ENCODE measurements around the gene SEC16A. TPM values are rescaled to one million over a fixed set of nuclear protein-coding genes. Genes with fewer than 3 reads are reported as not detected.

The SEC16A gene
- total and polyA plus RNA-seq, 2 experiments from 2014 or later, result 42.0 to 42.7 TPM

DNA sequence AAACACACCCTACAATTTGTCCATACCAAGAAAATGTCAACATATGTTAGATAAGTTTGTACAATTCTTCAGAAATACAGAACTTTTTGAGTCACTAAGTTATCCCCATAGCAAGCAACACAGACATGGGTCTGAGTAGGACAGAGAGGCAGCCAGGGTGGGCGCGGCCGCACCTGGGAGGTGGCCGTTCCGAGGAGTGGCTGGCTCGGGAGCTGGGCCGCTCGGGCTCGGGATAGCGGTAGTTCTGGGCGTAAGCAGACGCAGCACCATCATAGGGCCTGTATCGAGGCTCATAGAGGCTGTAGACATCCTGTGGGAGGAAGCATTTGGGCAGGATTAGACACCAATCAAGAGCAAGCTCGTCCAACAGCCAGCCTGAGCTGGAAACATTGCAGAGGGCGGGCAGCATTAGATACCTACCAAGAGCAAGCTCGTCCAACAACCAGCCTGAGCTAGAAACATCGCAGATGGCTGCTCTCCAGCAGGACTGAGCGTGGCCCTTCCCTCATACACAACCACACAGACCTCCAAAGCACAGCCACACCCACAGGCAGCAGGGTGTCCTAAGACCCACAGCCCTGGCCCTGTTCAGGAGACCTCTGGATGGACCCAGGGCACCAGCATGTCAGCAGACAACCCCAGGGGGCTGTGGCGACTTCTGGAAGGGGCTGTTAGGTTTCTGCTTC, 10.9 kb downstream of the SEC16A start:
- no peak overlapping the region for H3K4me2 ChIP-seq
- H3K36me3 ChIP-seq (replicated peaks; ENCODE audit: insufficient read depth, low read depth), result no peaks in the 10 kb centered on the region
- H3K79me2 ChIP-seq, result peaks cover 74% of the 10 kb centered on the region
- no peaks in the 10 kb centered on the region for H3K9me3 ChIP-seq (ENCODE audit: low read depth)
- H2AFZ ChIP-seq, result no peak overlapping the region
- no peak overlapping the region for H3K27ac ChIP-seq
- WGBS (ENCODE audit: low lambda C conversion rate, missing lambda C conversion rate), result 97% methylated on average over 19 of the region's 19 CpGs
- no peaks in the 10 kb centered on the region for H3K27me3 ChIP-seq
- H4K20me1 ChIP-seq (ENCODE audit: insufficient read depth, poor library complexity, severe bottlenecking), result peaks cover 61% of the 10 kb centered on the region
- no peaks in the 10 kb centered on the region for H3K9me2 ChIP-seq (replicated peaks; ENCODE audit: insufficient read depth)
- no peaks in the 10 kb centered on the region for H3K4me1 ChIP-seq (ENCODE audit: insufficient read depth)
- TF ChIP-seq, protein P1, sequence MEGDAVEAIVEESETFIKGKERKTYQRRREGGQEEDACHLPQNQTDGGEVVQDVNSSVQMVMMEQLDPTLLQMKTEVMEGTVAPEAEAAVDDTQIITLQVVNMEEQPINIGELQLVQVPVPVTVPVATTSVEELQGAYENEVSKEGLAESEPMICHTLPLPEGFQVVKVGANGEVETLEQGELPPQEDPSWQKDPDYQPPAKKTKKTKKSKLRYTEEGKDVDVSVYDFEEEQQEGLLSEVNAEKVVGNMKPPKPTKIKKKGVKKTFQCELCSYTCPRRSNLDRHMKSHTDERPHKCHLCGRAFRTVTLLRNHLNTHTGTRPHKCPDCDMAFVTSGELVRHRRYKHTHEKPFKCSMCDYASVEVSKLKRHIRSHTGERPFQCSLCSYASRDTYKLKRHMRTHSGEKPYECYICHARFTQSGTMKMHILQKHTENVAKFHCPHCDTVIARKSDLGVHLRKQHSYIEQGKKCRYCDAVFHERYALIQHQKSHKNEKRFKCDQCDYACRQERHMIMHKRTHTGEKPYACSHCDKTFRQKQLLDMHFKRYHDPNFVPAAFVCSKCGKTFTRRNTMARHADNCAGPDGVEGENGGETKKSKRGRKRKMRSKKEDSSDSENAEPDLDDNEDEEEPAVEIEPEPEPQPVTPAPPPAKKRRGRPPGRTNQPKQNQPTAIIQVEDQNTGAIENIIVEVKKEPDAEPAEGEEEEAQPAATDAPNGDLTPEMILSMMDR (IDR thresholded peaks at IDR 0.05; ENCODE audit: poor library complexity), result no peak
- TF ChIP-seq EZH2phosphoT487 (IDR thresholded peaks at IDR 0.05; ENCODE audit: low read depth, severe bottlenecking, unreplicated experiment), result no peak
- no peak for TF ChIP-seq EZH2 (IDR thresholded peaks at IDR 0.05; ENCODE audit: borderline replicate concordance)
- no peak for DNase-seq (ENCODE audit: low spot score)
- H3K4me3 ChIP-seq, result no peak overlapping the region

DNA sequence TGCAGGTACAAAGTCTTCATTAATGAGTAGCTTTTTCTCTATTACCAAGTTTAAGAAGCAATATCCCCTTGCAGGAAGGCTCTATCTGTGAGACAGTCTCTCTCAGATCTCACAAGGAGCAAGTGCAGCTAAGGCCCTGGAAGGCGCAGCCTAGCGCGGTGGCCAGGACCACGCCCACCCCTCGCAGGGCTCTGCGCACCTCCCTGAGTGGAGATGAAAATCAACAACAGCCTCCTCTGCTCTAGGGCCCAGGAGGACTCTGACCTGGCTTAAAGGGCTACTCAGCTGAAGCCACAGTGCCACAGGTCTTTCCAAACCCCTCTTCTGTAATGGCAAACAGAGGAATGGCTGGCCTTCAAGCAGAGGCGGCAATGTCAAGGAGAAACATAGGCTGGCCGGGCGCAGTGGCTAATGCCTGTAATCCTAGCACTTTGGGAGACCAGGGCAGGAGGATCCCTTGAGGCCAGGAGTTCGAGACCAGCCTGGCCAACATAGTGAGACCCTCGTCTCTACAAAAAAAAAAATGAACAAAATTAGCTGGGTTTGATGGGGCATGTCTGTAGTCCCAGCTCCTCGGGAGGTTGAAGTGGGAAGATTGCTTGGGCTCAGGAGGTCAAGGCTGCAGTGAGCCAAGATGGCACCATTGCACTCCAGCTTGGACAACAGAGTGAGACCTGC, 11.9 kb downstream of the SEC16A start:
- Histone ChIP-seq H3K36me3 (replicated peaks; ENCODE audit: insufficient read depth, low read depth) (no peaks in the 10 kb centered on the region), H3K27me3 (no peaks in the 10 kb centered on the region), H3K4me2 (no peak overlapping the region), H3K4me3 (no peak overlapping the region), H3K27ac (no peak overlapping the region), H3K79me2 (peaks cover 68% of the 10 kb centered on the region), H3K4me1 (ENCODE audit: insufficient read depth) (no peaks in the 10 kb centered on the region), H3K9me3 (ENCODE audit: low read depth) (no peaks in the 10 kb centered on the region), H3K9me2 (replicated peaks; ENCODE audit: insufficient read depth) (no peaks in the 10 kb centered on the region), H2AFZ (no peak overlapping the region), H4K20me1 (ENCODE audit: insufficient read depth, poor library complexity, severe bottlenecking) (peaks cover 61% of the 10 kb centered on the region)
- WGBS (ENCODE audit: low lambda C conversion rate, missing lambda C conversion rate), result 96% methylated on average over 12 of the region's 12 CpGs
- DNase-seq (ENCODE audit: low spot score), result no peak
- TF ChIP-seq, protein P1 (IDR thresholded peaks at IDR 0.05; ENCODE audit: poor library complexity), result no peak
- TF ChIP-seq EZH2 (IDR thresholded peaks at IDR 0.05; ENCODE audit: borderline replicate concordance) (no peak), EZH2phosphoT487 (IDR thresholded peaks at IDR 0.05; ENCODE audit: low read depth, severe bottlenecking, unreplicated experiment) (no peak)

DNA sequence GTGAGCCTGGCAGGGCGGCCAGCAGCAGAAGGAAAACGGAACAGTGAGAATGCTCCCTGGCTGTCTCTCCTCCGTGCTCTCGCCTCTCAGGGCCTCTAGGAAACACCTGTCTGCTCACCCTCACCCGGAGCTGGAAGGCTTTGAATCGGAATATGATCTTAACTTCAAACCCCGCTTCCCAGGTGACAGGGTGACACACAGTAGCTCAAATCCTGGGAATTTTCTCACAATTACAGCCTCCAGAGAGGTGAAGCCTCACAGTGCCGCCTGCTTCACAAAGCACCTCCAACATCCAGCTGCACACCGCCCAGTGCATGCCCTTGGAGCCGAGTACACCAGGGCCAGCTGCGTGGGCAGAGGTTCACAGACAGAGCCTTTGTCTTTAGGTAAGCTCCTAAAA, 12.5 kb downstream of the SEC16A start:
- Histone ChIP-seq H3K9me3 (ENCODE audit: low read depth) (no peaks in the 10 kb centered on the region), H3K79me2 (peaks cover 63% of the 10 kb centered on the region), H3K36me3 (replicated peaks; ENCODE audit: insufficient read depth, low read depth) (no peaks in the 10 kb centered on the region), H3K9me2 (replicated peaks; ENCODE audit: insufficient read depth) (no peaks in the 10 kb centered on the region), H4K20me1 (ENCODE audit: insufficient read depth, poor library complexity, severe bottlenecking) (peaks cover 61% of the 10 kb centered on the region), H3K4me1 (ENCODE audit: insufficient read depth) (no peaks in the 10 kb centered on the region), H2AFZ (no peak overlapping the region), H3K4me3 (no peak overlapping the region), H3K4me2 (no peak overlapping the region), H3K27ac (no peak overlapping the region), H3K27me3 (no peaks in the 10 kb centered on the region)
- DNase-seq (ENCODE audit: low spot score), result no peak
- 96% methylated on average over 11 of the region's 11 CpGs for WGBS (ENCODE audit: low lambda C conversion rate, missing lambda C conversion rate)
- TF ChIP-seq EZH2 (IDR thresholded peaks at IDR 0.05; ENCODE audit: borderline replicate concordance) (no peak), EZH2phosphoT487 (IDR thresholded peaks at IDR 0.05; ENCODE audit: low read depth, severe bottlenecking, unreplicated experiment) (no peak)
- TF ChIP-seq, protein P1 (IDR thresholded peaks at IDR 0.05; ENCODE audit: poor library complexity), result no peak
